Body of pancreas (tissue), 4 donors: ENCODE results near the gene SLC25A15. TPM values are rescaled to one million over a fixed set of nuclear protein-coding genes. Genes with fewer than 3 reads are reported as not detected.
A peak's percentile ranks its signal among the peaks of the same experiment; 100 is the strongest.

ENCODE experiments used
- ATAC-seq: fragments of 150-250 bp; one replicate; pipeline ENCODE4 v1.9.1; 2016
- DNase-seq, 4 donors: peaks; one replicate each; pipeline ENCODE4 v3.0.0-alpha.2; 2019
- H3K27ac ChIP-seq, 4 donors: fragments of 200-600 bp; sonication (generic); 1 replicate in 3 of 4; 2 replicates in 1 of 4; pipeline versions ENCODE4 v1.5.1 to v1.6.1; 2016 to 2019; ENCODE audit warnings: mild to moderate bottlenecking in 1 of 4, mixed read lengths in 1 of 4, moderate library complexity in 1 of 4
- H3K27me3 ChIP-seq, 2 donors: fragments of 200-600 bp; sonication (generic); one replicate each; pipeline ENCODE4 v1.6.0; 2016; ENCODE audit warnings: mild to moderate bottlenecking in 1 of 2
- H3K36me3 ChIP-seq, 2 donors: fragments of 200-600 bp; sonication (generic); replicated peaks in 1 of 2; 2 replicates each; pipeline ENCODE4 v1.5.1; 2016; ENCODE audit warnings: low read depth in 2 of 2; ENCODE audit not compliant: insufficient read depth in 1 of 2
- H3K4me1 ChIP-seq: fragments of 200-600 bp; sonication (generic); one replicate; pipeline ENCODE4 v1.6.0; 2016
- H3K4me3 ChIP-seq, 2 donors: fragments of 200-600 bp; sonication (generic); 1 replicate in 1 of 2; 2 replicates in 1 of 2; pipeline ENCODE4 v1.5.1; 2016 to 2019
- H3K9me3 ChIP-seq, 3 donors: fragments of 200-600 bp; sonication (generic); 1 replicate in 2 of 3; 2 replicates in 1 of 3; pipeline ENCODE4 v1.5.1; 2016
- CTCF ChIP-seq, 7 experiments: fragments of 450-650 bp in 4 of 7; fragments of 200-600 bp in 3 of 7; sonication (generic) in 3 of 7; IDR thresholded peaks; one replicate each; pipeline ENCODE4 v1.5.1; 2016 to 2019; ENCODE audit warnings: antibody characterized with exemption in 7 of 7
- POLR2A ChIP-seq, 3 donors: fragments of 450-650 bp; IDR thresholded peaks; one replicate each; pipeline ENCODE4 v1.6.1; 2016; ENCODE audit warnings: antibody characterized with exemption in 3 of 3, mild to moderate bottlenecking in 2 of 3
- WGBS, 2 donors: methylation state at CpG; one replicate each; pipeline ENCODE4 v1.1.5; 2017; 5-methylcytosine and 5-hydroxymethylcytosine counted together
- intact Hi-C: fragments of 100-400 bp; cut with DNase I; formaldehyde crosslinking; loops from one replicate; pipeline ENCODE4 v1.15.1; 2023
- total RNA-seq, 2 donors: library from RNA; depleted of rRNA; stranded (reverse); fragments of >200 nt; gene quantifications; one replicate each; pipeline ENCODE4 v1.1.0, GENCODE V29; 2016

Gene SLC25A15
- total RNA-seq, 2 donors from 2014 or later: 4.6 to 27.8 TPM

- ATAC-seq: no peak
- intact Hi-C loops: no loop called here
Measured at GRCh38 chr13:40758811-40759210, 30.6 kb upstream of the SLC25A15 start.

GRCh38 chr13:40762849-40763248 is 26.6 kb upstream of the SLC25A15 start:
- Histone ChIP-seq H3K9me3 (no peaks in the 10 kb centered on the region), H3K27me3 (no peaks in the 10 kb centered on the region), H3K36me3 (peaks cover 4 to 6% of the 10 kb centered on the region in 2 donors), H3K4me1 (peaks cover 27% of the 10 kb centered on the region), H3K27ac (no peak overlapping the region), H3K4me3 (no peak overlapping the region)
- no peak for DNase-seq
- no peak for ATAC-seq
- TF ChIP-seq POLR2A (IDR thresholded peaks at IDR 0.05): no peak
- no peak for TF ChIP-seq CTCF (IDR thresholded peaks at IDR 0.05)
- intact Hi-C loops: no loop called here
- 18 to 42% methylated on average over 1 of the region's 1 CpG for WGBS, 2 donors

More at GRCh38 chr13:40758811-40759210, 30.6 kb upstream of the SLC25A15 start:
- H3K36me3 ChIP-seq: peaks cover 4 to 7% of the 10 kb centered on the region in 2 donors
- no peak overlapping the region for H3K4me3 ChIP-seq
- H3K9me3 ChIP-seq: no peaks in the 10 kb centered on the region
- WGBS, 2 donors: 97 to 98% methylated on average over 4 of the region's 4 CpGs
- no peak overlapping the region for H3K27ac ChIP-seq
- no peaks in the 10 kb centered on the region for H3K27me3 ChIP-seq
- H3K4me1 ChIP-seq: peaks cover 10% of the 10 kb centered on the region
- TF ChIP-seq CTCF (IDR thresholded peaks at IDR 0.05) (no peak), POLR2A (IDR thresholded peaks at IDR 0.05) (no peak)
- no peak for DNase-seq

- intact Hi-C loops: no loop called here
- Histone ChIP-seq H3K4me3 (no peak overlapping the region), H3K9me3 (no peaks in the 10 kb centered on the region), H3K27ac (peak overlapping the region in 3 of 4 donors; percentile 31 to 67 (median 54)), H3K36me3 (peaks cover 4% of the 10 kb centered on the region in 2 donors), H3K4me1 (peaks cover 33% of the 10 kb centered on the region), H3K27me3 (no peaks in the 10 kb centered on the region)
- no peak for TF ChIP-seq POLR2A (IDR thresholded peaks at IDR 0.05)
- TF ChIP-seq CTCF (IDR thresholded peaks at IDR 0.05): no peak
- peak; percentile 88 for ATAC-seq
- WGBS, 2 donors: 18 to 23% methylated on average over 3 of the region's 3 CpGs
- DNase-seq: peak; percentile 62 to 69 (median 65)
Measured at GRCh38 chr13:40764587-40765403, 24.6 kb upstream of the SLC25A15 start.

GRCh38 chr13:40765602-40766001 is 23.8 kb upstream of the SLC25A15 start:
- WGBS, 2 donors: 90 to 92% methylated on average over 1 of the region's 1 CpG
- Histone ChIP-seq H3K27me3 (no peaks in the 10 kb centered on the region), H3K4me1 (peaks cover 40% of the 10 kb centered on the region), H3K4me3 (no peak overlapping the region), H3K9me3 (no peaks in the 10 kb centered on the region), H3K27ac (peak overlapping the region in 2 of 4 donors; percentile 27 to 67), H3K36me3 (peaks cover 4% of the 10 kb centered on the region in 2 donors)
- TF ChIP-seq CTCF (IDR thresholded peaks at IDR 0.05): no peak
- no peak for TF ChIP-seq POLR2A (IDR thresholded peaks at IDR 0.05)
- DNase-seq: no peak
- intact Hi-C loops: no loop called here
- ATAC-seq: no peak
